H9 (cell line): ENCODE data around the gene KRT32. TPM values are rescaled to one million over a fixed set of nuclear protein-coding genes. Genes with fewer than 3 reads are reported as not detected.

Experiments used
- DNase-seq: peaks from one replicate; pipeline ENCODE4 v3.0.0-alpha.2; 2017
- H2AFZ ChIP-seq: one replicate; pipeline ENCODE4 v1.6.1; 2013; ENCODE audit warnings: mild to moderate bottlenecking, low read length, control low read depth, moderate library complexity
- H2AK5ac ChIP-seq: 2 replicates; pipeline ENCODE4 v1.6.1; 2013; ENCODE audit warnings: low read length, control low read depth, mixed read lengths; ENCODE audit not compliant: insufficient read length
- H2BK120ac ChIP-seq: one replicate; pipeline ENCODE4 v1.6.1; 2013; ENCODE audit warnings: low read depth, mild to moderate bottlenecking, low read length, control low read depth, inconsistent platforms; ENCODE audit not compliant: poor library complexity, severe bottlenecking
- H2BK12ac ChIP-seq: 2 replicates; pipeline ENCODE4 v1.6.1; 2013; ENCODE audit warnings: low read length, control low read depth, mixed read lengths, low read depth; ENCODE audit not compliant: insufficient read length
- H2BK15ac ChIP-seq: 2 replicates; pipeline ENCODE4 v1.6.1; 2013; ENCODE audit warnings: low read depth, low read length, control low read depth
- H2BK20ac ChIP-seq: one replicate; pipeline ENCODE4 v1.6.1; 2013; ENCODE audit warnings: low read depth, mild to moderate bottlenecking, low read length, control low read depth, inconsistent platforms; ENCODE audit not compliant: poor library complexity, severe bottlenecking
- H2BK5ac ChIP-seq: 2 replicates; pipeline ENCODE4 v1.6.1; 2013; ENCODE audit warnings: low read length, control low read depth, mixed read lengths; ENCODE audit not compliant: insufficient read length
- H3K14ac ChIP-seq: 2 replicates; pipeline ENCODE4 v1.6.1; 2013; ENCODE audit warnings: low read length, control low read depth; ENCODE audit not compliant: insufficient read depth
- H3K18ac ChIP-seq: 2 replicates; pipeline ENCODE4 v1.6.1; 2013; ENCODE audit warnings: low read depth, mild to moderate bottlenecking, mixed read lengths, low read length, control low read depth; ENCODE audit not compliant: insufficient read length
- H3K23ac ChIP-seq: 2 replicates; pipeline ENCODE4 v1.6.1; 2013; ENCODE audit warnings: low read length, control low read depth, mixed read lengths, low read depth; ENCODE audit not compliant: insufficient read length
- H3K23me2 ChIP-seq: 2 replicates; pipeline ENCODE4 v1.6.1; 2013; ENCODE audit warnings: low read depth, mild to moderate bottlenecking, mixed read lengths, low read length, control low read depth; ENCODE audit not compliant: insufficient read length, poor library complexity, severe bottlenecking
- H3K27ac ChIP-seq: 2 replicates; pipeline ENCODE4 v1.5.1; 2013; ENCODE audit warnings: low read length, control low read depth, mixed read lengths, low read depth; ENCODE audit not compliant: insufficient read length
- H3K27me3 ChIP-seq: 2 replicates; pipeline ENCODE4 v1.6.1; 2013; ENCODE audit warnings: low read length, control low read depth, inconsistent platforms; ENCODE audit not compliant: insufficient read depth
- H3K4ac ChIP-seq: 2 replicates; pipeline ENCODE4 v1.6.1; 2013; ENCODE audit warnings: low read depth, mild to moderate bottlenecking, control low read depth, inconsistent platforms, low read length, moderate library complexity
- H3K4me1 ChIP-seq: 2 replicates; pipeline ENCODE4 v1.6.1; 2013; ENCODE audit warnings: low read length, control low read depth, inconsistent platforms; ENCODE audit not compliant: insufficient read depth
- H3K4me2 ChIP-seq: 2 replicates; pipeline ENCODE4 v1.6.1; 2013; ENCODE audit warnings: low read length, control low read depth, mixed read lengths; ENCODE audit not compliant: insufficient read length, insufficient read depth
- H3K56ac ChIP-seq: 2 replicates; pipeline ENCODE4 v1.6.1; 2013; ENCODE audit warnings: low read depth, mild to moderate bottlenecking, mixed read lengths, low read length, control low read depth; ENCODE audit not compliant: insufficient read length
- H3K79me1 ChIP-seq: 2 replicates; pipeline ENCODE4 v1.6.1; 2013; ENCODE audit warnings: low read depth, mild to moderate bottlenecking, moderate library complexity, low read length, control low read depth, inconsistent platforms; ENCODE audit not compliant: insufficient read depth, poor library complexity, severe bottlenecking
- H3K79me2 ChIP-seq: 2 replicates; pipeline ENCODE4 v1.6.1; 2013; ENCODE audit warnings: low read length, control low read depth, inconsistent platforms; ENCODE audit not compliant: insufficient read depth
- H3K9ac ChIP-seq: 2 replicates; pipeline ENCODE4 v1.6.1; 2013; ENCODE audit warnings: low read length, control low read depth, mixed read lengths; ENCODE audit not compliant: insufficient read length; ENCODE audit errors: extremely low read depth
- H3K9me3 ChIP-seq: one replicate; pipeline ENCODE4 v1.6.1; 2013; ENCODE audit warnings: low read depth, low read length, inconsistent platforms; ENCODE audit not compliant: control insufficient read depth
- H3T11ph ChIP-seq: one replicate; pipeline ENCODE4 v1.6.1; 2013; ENCODE audit warnings: mild to moderate bottlenecking, low read length, control low read depth, inconsistent platforms
- H4K20me1 ChIP-seq: one replicate; pipeline ENCODE4 v1.6.1; 2013; ENCODE audit not compliant: control insufficient read depth, insufficient read length, insufficient read depth
- H4K5ac ChIP-seq: 2 replicates; pipeline ENCODE4 v1.6.1; 2013; ENCODE audit warnings: low read depth, mild to moderate bottlenecking, mixed read lengths, low read length, control low read depth; ENCODE audit not compliant: insufficient read length
- H4K8ac ChIP-seq: replicated peaks from 2 replicates; pipeline ENCODE4 v1.6.1; 2013; ENCODE audit warnings: low read length, control low read depth, mixed read lengths, low read depth; ENCODE audit not compliant: insufficient read length
- H4K91ac ChIP-seq: 2 replicates; pipeline ENCODE4 v1.6.1; 2013; ENCODE audit warnings: low read depth, mild to moderate bottlenecking, moderate library complexity, mixed read lengths, low read length, control low read depth; ENCODE audit not compliant: insufficient read length
- H3K27ac Mint-ChIP-seq, 3 experiments: 2 replicates in 2 of 3; 3 replicates in 1 of 3; pipeline ENCODE4 v1.8.0; 2020 to 2021; ENCODE audit warnings: mixed read lengths in 3 of 3, mild to moderate bottlenecking in 1 of 3, moderate library complexity in 1 of 3
- H3K27me3 Mint-ChIP-seq: 2 replicates; pipeline ENCODE4 v1.8.0; 2021; ENCODE audit warnings: low read depth, mild to moderate bottlenecking, moderate library complexity, mixed read lengths
- H3K36me3 Mint-ChIP-seq, 3 experiments: 2 replicates in 2 of 3; 3 replicates in 1 of 3; pipeline ENCODE4 v1.8.0; 2020 to 2021; ENCODE audit warnings: low read depth in 3 of 3, mixed read lengths in 3 of 3; ENCODE audit not compliant: insufficient read depth in 1 of 3
- H3K4me1 Mint-ChIP-seq, 2 experiments: 2 replicates each; pipeline ENCODE4 v1.8.0; 2020; ENCODE audit warnings: mixed read lengths in 2 of 2
- H3K4me3 Mint-ChIP-seq, 2 experiments: 2 replicates in 1 of 2; 3 replicates in 1 of 2; pipeline ENCODE4 v1.8.0; 2020 to 2021; ENCODE audit warnings: mild to moderate bottlenecking in 2 of 2, mixed read lengths in 2 of 2, moderate library complexity in 1 of 2
- H3K9me3 Mint-ChIP-seq, 2 experiments: 2 replicates in 1 of 2; 3 replicates in 1 of 2; pipeline ENCODE4 v1.8.0; 2020; ENCODE audit warnings: mild to moderate bottlenecking in 2 of 2, mixed read lengths in 2 of 2, moderate library complexity in 1 of 2
- CTCF ChIP-seq: fragments of 200-600 bp; sonication (generic); conservative IDR thresholded peaks from 3 replicates; pipeline ENCODE4 v1.8.0; 2021; ENCODE audit warnings: antibody characterized with exemption, mild to moderate bottlenecking
- WGBS: extraction: QIAGEN DNeasy Blood & Tissue Kit; methylation state at CpG from one replicate; pipeline ENCODE4 v1.1.7; 2013; ENCODE audit warnings: missing lambda C conversion rate, low lambda C conversion rate, mixed read lengths; ENCODE audit not compliant: insufficient read length; ENCODE audit errors: extremely low coverage; 5-methylcytosine and 5-hydroxymethylcytosine counted together
- total RNA-seq: library from RNA; stranded (reverse); gene quantifications from 2 replicates; pipeline ENCODE4 v1.2.1, GENCODE V29; 2021

The KRT32 gene
- total RNA-seq, 1 experiment from 2014 or later = not detected

- H3K27me3 Mint-ChIP-seq = peaks cover 12% of the 10 kb centered on the region
- H4K91ac ChIP-seq = no peak overlapping the region
- no peak overlapping the region for H3K14ac ChIP-seq
- no peak overlapping the region for H3K23ac ChIP-seq
- no peak overlapping the region for H2BK12ac ChIP-seq
- H3K9me3 Mint-ChIP-seq = peaks cover 3 to 13% of the 10 kb centered on the region in 2 experiments
- no peak overlapping the region for H2BK5ac ChIP-seq
- no peak overlapping the region for H3K27ac Mint-ChIP-seq
- H3K4me1 ChIP-seq = no peaks in the 10 kb centered on the region
- peaks cover 12% of the 10 kb centered on the region for H3K9me3 ChIP-seq
- no peak overlapping the region for H4K8ac ChIP-seq
- no peak overlapping the region for H3K4ac ChIP-seq
- H2BK120ac ChIP-seq = no peak overlapping the region
- no peak overlapping the region for H3K18ac ChIP-seq
- no peak overlapping the region for H3K4me3 Mint-ChIP-seq
- H3K36me3 Mint-ChIP-seq = no peaks in the 10 kb centered on the region; a peak in 4 of 7 replicates
- no peak overlapping the region for H2BK15ac ChIP-seq
- H3K27ac ChIP-seq = no peak overlapping the region
- DNase-seq = no peak
- no peaks in the 10 kb centered on the region for H4K20me1 ChIP-seq
- no peak overlapping the region for H3T11ph ChIP-seq
- H4K5ac ChIP-seq = no peak overlapping the region
- H2AFZ ChIP-seq = no peak overlapping the region
- H3K79me1 ChIP-seq = no peaks in the 10 kb centered on the region
- WGBS = no CpG with 5 or more reads among the region's 1 CpG
- no peak overlapping the region for H3K9ac ChIP-seq
- no peaks in the 10 kb centered on the region for H3K4me1 Mint-ChIP-seq
- no peaks in the 10 kb centered on the region for H3K23me2 ChIP-seq
- TF ChIP-seq CTCF = no peak
- H3K4me2 ChIP-seq = no peak overlapping the region
- H3K79me2 ChIP-seq = no peaks in the 10 kb centered on the region
- H3K27me3 ChIP-seq = no peaks in the 10 kb centered on the region
- no peak overlapping the region for H3K56ac ChIP-seq
- no peak overlapping the region for H2BK20ac ChIP-seq
- no peak overlapping the region for H2AK5ac ChIP-seq
These were observed 11.9 kb downstream of the KRT32 start for GRCh38 chr17:41455236-41455635.
